ENCODE measurements around the gene RPS26.
A peak's percentile ranks its signal among the peaks of the same experiment; 100 is the strongest.

The RPS26 gene

DNA sequence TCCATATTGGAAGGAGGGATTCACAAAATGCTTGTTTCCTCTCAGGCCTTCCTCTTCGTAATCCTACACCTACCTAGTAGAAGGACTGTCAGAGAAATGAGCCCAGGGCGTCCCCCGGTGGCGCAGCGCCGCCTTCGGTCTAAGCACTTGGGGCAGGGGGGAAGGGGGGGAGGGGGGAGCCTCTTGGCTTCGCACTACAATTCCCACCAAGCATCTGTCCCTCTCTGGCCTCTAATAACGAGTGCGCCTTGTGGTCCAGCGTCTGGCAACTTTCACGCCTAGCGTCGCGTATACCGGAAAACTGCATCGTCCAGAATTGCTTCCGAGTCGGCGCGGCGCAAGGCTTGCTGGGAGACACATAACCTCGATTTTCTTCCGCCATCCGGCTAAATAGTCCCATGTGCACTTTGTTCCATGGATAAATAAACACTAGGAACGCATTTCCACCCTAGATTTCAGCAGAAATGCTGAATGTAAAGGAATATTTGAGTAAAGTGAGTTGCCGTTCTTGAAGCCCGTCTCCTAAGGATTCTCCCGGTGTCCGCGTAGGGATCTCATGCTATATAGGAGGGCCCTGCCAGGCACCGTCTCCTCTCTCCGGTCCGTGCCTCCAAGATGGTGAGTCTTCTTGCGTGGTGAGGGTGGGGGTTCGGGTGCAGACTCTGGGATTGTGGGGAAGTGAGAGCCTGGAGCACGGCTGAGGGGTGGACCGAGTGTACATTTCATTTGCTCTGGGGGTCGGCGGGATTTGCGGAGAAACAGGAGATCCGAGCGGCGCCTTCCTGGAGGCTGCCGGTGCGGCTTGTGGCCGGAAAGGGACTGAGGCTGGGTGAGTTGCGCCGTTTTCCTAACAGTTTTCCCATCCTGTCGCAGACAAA is at the start of gene RPS26:
TSS of gene RPS26 (plus strand) at position 367 of the 878 bp plus-strand sequence. CDS start at position 616, 249 bp downstream.
- Histone ChIP-seq H2AFZ (ENCODE audit: low read length) (peak within 1 kb of the TSS; percentile 97), H3K9me2 (replicated peaks; ENCODE audit: insufficient read depth, low read length) (no peaks in the 10 kb centered on the region), H3K9me3 (replicated peaks; ENCODE audit: insufficient read depth, low read length) (no peaks in the 10 kb centered on the region), H3K4me2 (ENCODE audit: low read depth, low read length) (peak within 1 kb of the TSS; percentile 90), H3K4me3 (ENCODE audit: low read length) (peak within 1 kb of the TSS; percentile 100), H3K27ac (ENCODE audit: low read length) (peak within 1 kb of the TSS; percentile 75), H3K4me1 (ENCODE audit: low read length) (peaks cover 3% of the 10 kb centered on the region; the same call in 1 of the 2 replicates), H3K36me3 (replicated peaks; ENCODE audit: insufficient read depth, low read length) (peaks cover 4% of the 10 kb centered on the region; the same call in 1 of the 2 replicates), H3F3A (ENCODE audit: insufficient read depth, low read length) (peaks cover 35% of the 10 kb centered on the region), H3K79me2 (ENCODE audit: low read length) (peaks cover 20% of the 10 kb centered on the region), H3K27me3 (replicated peaks; ENCODE audit: insufficient read depth, low read length) (no peaks in the 10 kb centered on the region), H3K9ac (ENCODE audit: low read length) (peak within 1 kb of the TSS; percentile 97), H4K20me1 (ENCODE audit: insufficient read depth, low read length) (no peaks in the 10 kb centered on the region)
- no peak for TF ChIP-seq EZH2phosphoT487 (IDR thresholded peaks at IDR 0.05; ENCODE audit: low read length)
- TF ChIP-seq, protein P1, sequence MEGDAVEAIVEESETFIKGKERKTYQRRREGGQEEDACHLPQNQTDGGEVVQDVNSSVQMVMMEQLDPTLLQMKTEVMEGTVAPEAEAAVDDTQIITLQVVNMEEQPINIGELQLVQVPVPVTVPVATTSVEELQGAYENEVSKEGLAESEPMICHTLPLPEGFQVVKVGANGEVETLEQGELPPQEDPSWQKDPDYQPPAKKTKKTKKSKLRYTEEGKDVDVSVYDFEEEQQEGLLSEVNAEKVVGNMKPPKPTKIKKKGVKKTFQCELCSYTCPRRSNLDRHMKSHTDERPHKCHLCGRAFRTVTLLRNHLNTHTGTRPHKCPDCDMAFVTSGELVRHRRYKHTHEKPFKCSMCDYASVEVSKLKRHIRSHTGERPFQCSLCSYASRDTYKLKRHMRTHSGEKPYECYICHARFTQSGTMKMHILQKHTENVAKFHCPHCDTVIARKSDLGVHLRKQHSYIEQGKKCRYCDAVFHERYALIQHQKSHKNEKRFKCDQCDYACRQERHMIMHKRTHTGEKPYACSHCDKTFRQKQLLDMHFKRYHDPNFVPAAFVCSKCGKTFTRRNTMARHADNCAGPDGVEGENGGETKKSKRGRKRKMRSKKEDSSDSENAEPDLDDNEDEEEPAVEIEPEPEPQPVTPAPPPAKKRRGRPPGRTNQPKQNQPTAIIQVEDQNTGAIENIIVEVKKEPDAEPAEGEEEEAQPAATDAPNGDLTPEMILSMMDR (IDR thresholded peaks at IDR 0.05; ENCODE audit: low read length), result peak; percentile 48
- TF ChIP-seq EZH2 (optimal IDR thresholded peaks at IDR 0.05; ENCODE audit: low read depth, low read length), result no peak
- DNase-seq, result peak; percentile 100

DNA sequence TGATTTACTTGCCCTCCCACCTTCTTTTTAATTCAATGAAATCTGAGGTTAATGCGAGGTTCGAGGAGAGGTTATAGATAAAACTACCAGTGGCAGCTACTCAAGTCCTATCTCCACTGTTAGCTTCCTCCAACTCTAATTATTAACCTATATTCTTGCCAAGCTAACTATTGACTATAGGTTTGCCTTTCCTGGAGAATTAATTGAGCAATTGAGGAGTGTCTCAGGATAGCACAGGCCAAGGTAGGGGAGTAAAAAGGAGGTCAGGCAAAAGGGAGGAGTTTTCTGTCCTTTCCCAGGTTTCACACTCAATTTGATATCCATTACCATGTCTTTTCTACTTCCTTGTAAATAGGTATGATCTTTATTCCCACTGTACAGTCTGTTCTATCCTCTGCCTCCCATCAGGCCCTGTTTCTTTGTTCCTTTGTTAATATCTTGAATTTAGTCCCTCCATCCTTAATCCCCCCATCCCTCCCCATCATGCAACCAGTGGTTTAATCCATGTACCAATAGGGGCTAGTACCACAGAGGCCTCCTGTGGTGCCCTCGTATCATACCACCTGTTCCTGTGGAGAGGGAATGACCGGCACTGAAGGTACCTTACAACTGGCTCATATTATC is 48.4 kb upstream of the RPS26 start:
- Histone ChIP-seq H3K4me2 (ENCODE audit: low read depth, low read length) (no peak overlapping the region), H3K27ac (ENCODE audit: low read length) (no peak overlapping the region), H3K9me2 (replicated peaks; ENCODE audit: insufficient read depth, low read length) (no peaks in the 10 kb centered on the region), H2AFZ (ENCODE audit: low read length) (no peak overlapping the region), H3K27me3 (replicated peaks; ENCODE audit: insufficient read depth, low read length) (no peaks in the 10 kb centered on the region), H3K9me3 (replicated peaks; ENCODE audit: insufficient read depth, low read length) (no peaks in the 10 kb centered on the region), H3K79me2 (ENCODE audit: low read length) (no peaks in the 10 kb centered on the region), H3K36me3 (replicated peaks; ENCODE audit: insufficient read depth, low read length) (peaks cover 4% of the 10 kb centered on the region; the same call in 1 of the 2 replicates), H3K9ac (ENCODE audit: low read length) (no peak overlapping the region), H3K4me3 (ENCODE audit: low read length) (no peak overlapping the region), H3K4me1 (ENCODE audit: low read length) (0 out of 2 replicates have a peak, but pooled peaks cover 4% of the 10 kb centered on the region), H3F3A (ENCODE audit: insufficient read depth, low read length) (peaks cover 9% of the 10 kb centered on the region; the same call in 1 of the 2 replicates), H4K20me1 (ENCODE audit: insufficient read depth, low read length) (no peaks in the 10 kb centered on the region)
- DNase-seq, result no peak
- TF ChIP-seq EZH2phosphoT487 (IDR thresholded peaks at IDR 0.05; ENCODE audit: low read length) (no peak), EZH2 (optimal IDR thresholded peaks at IDR 0.05; ENCODE audit: low read depth, low read length) (no peak)
- TF ChIP-seq, protein P1 (IDR thresholded peaks at IDR 0.05; ENCODE audit: low read length), result no peak

DNA sequence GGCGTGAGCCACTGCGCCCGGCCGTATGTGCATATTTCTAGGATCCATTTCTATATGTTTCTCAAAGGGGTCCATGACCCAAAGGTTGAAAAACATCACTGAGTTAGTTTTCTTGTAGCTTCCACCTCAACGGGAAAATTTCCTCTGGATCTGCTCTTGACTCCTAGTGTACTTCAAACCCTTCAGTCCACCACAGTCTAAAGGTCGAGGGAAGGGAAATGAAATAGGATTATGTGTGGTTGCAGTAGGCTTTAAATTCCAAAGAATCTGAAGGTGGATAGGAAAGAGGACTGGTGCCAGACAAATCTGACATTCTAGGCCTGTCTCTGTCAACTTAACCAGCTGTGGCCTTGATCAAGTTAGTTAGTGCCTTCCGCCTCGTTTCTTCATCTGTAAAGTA is 46.4 kb upstream of the RPS26 start:
- Histone ChIP-seq H3K36me3 (replicated peaks; ENCODE audit: insufficient read depth, low read length) (peaks cover 4% of the 10 kb centered on the region; the same call in 1 of the 2 replicates), H3K4me2 (ENCODE audit: low read depth, low read length) (no peak overlapping the region), H3K4me3 (ENCODE audit: low read length) (no peak overlapping the region), H2AFZ (ENCODE audit: low read length) (no peak overlapping the region), H3K9me3 (replicated peaks; ENCODE audit: insufficient read depth, low read length) (no peaks in the 10 kb centered on the region), H3K27me3 (replicated peaks; ENCODE audit: insufficient read depth, low read length) (no peaks in the 10 kb centered on the region), H3K79me2 (ENCODE audit: low read length) (no peaks in the 10 kb centered on the region), H4K20me1 (ENCODE audit: insufficient read depth, low read length) (no peaks in the 10 kb centered on the region), H3K27ac (ENCODE audit: low read length) (no peak overlapping the region), H3K9ac (ENCODE audit: low read length) (no peak overlapping the region), H3K9me2 (replicated peaks; ENCODE audit: insufficient read depth, low read length) (no peaks in the 10 kb centered on the region), H3F3A (ENCODE audit: insufficient read depth, low read length) (peaks cover 9% of the 10 kb centered on the region; the same call in 1 of the 2 replicates), H3K4me1 (ENCODE audit: low read length) (0 out of 2 replicates have a peak, but pooled peaks cover 4% of the 10 kb centered on the region)
- no peak for DNase-seq
- TF ChIP-seq EZH2 (optimal IDR thresholded peaks at IDR 0.05; ENCODE audit: low read depth, low read length), result no peak
- TF ChIP-seq EZH2phosphoT487 (IDR thresholded peaks at IDR 0.05; ENCODE audit: low read length), result no peak
- TF ChIP-seq, protein P1 (IDR thresholded peaks at IDR 0.05; ENCODE audit: low read length), result no peak

Measured in MM.1S (cell line).